NCI-H146 treated with DMSO at 0.1 percent for 48 hours (cell line): ENCODE data around the gene ZSWIM3.
"Not testable (repeated sequence)": the region's sequence is repeated elsewhere in the genome, so short reads cannot be mapped to it uniquely, and the experiment has no call there.

Experiments used
- DNase-seq: peaks from one replicate; lab custom pipeline; 2025; ENCODE audit not compliant: unreplicated experiment; lab: John Stamatoyannopoulos, UW

The ZSWIM3 gene

DNA sequence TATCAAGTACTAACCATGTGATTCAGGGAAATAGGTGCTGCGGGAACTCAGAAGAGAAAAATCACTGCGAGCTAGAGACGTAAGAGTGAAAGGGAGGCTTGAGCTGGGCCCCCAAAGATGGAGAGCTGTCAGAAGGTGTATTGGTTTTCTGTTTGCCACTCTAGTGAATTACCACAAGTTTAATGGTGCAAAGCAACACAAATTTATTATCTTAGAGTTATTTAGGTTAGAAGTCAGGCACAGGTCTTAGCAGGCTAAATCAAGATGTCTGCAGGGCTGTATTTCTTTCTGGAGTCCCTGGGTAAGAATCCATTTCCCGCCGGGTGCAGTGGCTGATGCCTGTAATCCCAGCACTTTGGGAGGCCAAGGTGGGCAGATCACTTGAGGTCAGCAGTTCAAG, 2.5 kb downstream of the ZSWIM3 start:
- no peak for DNase-seq

DNA sequence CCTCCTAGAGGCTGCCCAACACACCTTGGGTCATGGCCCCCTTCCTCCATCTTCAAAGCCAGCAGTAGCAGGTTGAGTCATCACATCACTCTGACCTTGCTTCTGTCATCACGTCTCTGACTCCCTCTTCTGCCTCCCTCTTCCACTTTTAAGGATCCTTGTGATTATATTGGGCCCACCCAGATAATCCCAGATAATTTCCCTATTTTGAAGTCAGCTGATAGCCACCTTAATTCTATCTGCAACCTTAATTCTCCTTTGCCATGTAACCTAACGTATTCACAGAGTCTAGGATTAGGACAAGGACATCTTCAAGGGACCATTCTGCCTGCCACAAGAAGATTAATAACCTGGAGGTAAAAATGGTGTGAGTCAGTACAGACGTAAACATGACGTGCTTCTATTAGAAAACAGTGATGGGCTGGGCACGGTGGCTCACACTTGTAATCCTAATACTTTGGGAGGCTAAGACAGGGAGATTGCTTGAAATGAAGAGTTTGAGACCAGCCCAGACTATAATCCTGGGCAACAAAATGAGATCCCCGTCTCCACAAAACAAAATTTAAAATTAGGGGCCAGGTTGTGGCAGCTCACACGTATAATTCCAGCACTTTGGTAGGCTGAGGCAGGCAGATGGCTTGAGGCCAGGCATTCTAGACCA, 3.3 kb downstream of the ZSWIM3 start:
- DNase-seq: no peak

DNA sequence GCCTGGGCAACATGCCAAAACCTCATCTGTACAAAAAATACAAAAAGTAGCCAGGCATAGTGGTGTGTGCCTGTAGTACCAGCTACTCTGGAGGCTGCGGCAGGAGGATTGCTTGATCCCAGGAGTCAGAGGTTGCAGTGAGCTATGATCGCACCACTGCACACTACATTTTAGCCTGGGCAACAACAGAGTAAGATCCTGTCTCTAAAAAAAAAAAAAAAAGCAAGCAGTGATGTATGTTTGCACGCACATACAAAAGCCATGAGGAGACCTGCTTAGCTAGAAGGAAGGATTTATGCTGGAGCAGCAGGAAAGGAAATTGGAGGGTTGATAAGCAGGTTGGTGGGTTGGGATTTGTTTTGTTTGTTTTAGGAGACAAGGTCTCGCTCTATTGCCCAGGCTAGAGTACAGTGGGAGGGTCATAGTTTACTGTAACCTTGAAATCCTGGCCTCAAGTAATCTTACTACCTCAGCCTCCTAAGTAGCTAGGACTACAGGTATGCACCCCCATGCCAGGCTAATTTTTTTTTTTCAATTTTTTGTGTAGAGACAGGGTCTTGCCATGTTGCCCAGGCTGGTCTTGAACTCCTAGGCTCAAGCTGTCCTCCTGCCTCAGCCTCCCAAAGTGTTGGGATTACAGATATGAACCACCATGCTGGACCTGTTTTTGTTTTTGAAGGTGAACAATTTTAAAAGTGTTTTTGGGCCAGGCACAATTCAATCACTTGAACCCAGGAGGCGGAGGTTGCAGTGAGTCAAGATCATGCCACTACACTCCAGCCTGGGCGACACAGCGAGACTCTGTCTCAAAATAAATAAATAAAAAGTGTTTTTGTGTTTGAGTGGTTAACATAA, 4.0 kb downstream of the ZSWIM3 start:
- DNase-seq: no peak

DNA sequence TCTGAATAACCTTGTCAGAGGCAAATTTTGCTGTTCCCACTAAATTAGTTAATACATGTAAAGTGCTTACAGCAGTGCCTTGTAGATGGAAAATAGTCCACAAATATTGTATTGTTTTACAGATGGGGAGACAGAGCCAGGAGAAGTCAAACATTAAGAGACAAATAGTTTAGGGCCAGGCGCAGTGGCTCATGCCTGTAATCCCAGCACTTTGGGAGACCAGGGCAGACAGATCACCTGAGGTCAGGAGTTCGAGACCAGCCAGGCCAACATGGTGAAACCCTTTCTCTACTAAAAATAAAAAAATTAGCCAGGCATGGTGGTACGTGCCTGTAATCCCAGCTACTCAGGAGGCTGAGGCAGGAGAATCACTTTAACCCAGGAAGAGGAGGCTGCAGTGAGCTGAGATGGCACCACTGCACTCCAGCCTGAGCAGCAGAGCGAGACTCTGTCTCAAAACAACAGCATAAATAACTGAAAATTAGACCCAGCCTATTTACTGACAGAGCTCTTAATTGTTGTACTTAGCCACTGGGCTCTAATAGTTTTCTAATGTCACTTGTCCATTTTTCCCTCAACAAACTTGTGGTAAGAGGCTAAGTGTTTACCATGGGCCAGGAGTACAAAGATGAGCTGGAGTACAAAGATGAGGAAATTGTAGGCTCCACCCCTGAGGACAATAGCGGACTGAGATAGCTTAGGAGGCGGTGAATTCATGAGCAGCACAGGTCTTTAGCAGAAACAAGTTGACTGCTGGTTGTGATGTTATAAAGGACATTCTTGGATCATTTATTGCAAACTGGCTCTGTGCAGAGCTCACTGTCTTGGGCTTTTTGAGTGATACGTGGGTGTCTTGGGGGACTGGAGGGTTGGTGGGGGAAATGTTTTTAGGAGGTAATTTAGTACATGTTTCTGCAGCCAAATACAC, 6.4 kb downstream of the ZSWIM3 start:
- no peak for DNase-seq

DNA sequence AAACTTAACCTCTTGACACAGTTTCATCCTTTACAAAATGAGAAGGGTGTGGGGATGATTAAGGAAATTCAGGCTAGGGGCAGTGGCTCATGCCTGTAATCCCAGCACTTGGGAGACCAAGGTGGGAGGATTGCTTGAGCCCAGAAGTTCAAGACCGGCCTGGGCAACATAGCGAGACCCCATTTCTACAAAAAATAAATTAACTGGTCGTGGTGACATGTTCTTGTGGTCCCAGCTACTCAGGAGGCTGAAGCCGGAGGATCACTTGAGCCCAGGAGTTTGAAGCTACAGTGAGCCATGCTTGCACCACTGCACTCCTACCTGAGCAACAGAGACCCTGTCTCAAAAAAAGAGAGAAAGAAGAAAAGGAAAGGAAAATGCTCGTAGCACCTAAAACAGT, 9.0 kb downstream of the ZSWIM3 start:
- DNase-seq: no peak

DNA sequence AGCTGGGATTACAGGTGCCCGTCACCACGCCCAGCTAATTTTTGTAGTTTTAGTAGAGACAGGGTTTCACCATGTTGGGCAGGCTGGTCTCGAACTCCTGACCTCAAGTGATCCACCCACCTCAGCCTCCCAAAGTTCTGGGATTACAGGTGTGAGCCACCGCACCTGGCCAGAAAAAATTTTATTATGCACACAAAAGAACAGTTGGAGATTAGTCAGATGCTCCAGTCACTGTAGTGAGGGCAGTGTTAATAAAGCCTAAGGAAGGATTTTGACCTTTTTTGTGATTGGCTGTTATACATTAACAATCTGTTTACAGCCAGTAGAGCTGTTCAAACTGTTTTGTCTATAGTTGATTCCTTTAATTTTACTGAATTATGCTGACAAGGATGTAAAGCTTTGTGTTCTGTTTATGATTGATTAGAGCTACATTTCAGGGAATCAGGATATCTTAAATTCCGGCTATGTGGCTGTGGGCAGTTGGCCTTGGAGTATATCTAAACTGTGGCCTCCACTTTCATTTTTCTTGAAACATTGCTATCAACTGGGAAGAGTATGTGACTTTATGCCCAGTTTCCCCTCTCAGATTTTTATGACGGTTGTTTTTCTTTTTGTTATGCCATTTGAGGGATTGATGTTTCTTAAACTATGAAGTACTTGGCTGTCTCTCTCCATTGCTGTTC, 9.9 kb downstream of the ZSWIM3 start:
- DNase-seq: no peak

DNA sequence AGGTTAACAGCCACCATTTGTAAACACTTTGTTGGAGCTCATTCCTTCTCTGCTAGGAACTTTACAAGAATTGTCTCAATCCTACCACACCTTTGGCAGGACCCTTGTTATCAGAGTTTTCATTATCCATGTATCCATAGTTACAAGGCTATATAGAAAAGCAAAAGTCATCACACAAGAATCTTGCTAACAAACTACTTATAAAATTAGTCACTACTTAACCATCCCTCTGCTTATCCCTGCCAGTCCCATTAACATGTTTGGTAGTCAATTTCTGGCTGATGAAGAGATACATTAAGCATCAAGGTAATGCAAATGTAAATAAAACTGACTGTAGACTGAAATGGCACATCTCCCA, 10.4 kb downstream of the ZSWIM3 start:
- DNase-seq: no peak

DNA sequence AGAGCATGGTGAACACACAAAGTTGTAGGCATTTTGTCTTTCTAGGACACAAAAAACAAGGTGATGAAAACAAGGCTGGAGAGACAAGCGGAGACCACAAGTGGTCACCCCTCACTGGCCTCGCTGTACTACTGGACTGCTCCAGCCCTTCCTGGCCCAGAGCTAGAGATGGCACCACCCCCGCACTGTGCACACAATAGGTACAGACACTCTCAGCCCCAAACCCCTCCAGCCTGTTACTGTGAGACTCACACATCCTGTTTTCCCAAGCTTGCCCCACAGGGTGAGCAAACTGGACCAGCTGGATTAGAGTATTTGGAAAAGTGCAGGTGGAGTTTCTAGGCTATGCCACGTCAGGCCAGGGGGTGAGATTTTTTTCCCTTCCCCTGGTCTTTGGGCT, 15.2 kb downstream of the ZSWIM3 start:
- no peak for DNase-seq

DNA sequence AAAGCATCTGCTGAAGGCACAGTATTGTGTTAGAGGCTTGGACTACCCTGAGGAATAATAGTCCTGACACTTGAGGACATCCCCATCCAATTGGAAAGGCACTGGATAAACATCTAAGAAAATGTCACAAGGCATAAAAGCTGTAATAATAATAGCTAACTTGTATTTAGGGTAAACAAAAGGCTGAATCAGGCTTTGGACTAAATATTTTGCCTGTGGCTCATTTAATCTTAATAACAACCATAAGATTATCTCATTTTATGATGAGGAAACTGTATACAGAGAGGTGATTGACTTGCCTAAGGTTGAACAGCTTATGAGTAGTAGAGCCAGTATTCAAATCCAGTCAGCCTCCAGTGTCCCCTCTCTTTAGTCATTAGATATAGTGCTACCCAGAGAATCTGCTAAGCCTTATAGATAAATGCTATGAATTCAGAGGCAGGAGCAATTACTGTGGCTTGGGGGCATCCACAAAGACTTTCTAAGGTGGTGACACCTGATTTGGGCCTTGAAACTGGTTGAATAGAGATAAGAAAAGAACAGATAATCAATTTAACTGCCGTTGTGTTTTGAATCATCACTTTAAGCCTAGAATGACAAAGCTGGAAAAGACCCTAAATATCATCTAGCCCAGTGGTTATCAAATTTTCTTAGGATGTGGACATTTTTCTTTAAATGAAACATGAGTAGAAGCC, 16.1 kb downstream of the ZSWIM3 start:
- DNase-seq: no peak

DNA sequence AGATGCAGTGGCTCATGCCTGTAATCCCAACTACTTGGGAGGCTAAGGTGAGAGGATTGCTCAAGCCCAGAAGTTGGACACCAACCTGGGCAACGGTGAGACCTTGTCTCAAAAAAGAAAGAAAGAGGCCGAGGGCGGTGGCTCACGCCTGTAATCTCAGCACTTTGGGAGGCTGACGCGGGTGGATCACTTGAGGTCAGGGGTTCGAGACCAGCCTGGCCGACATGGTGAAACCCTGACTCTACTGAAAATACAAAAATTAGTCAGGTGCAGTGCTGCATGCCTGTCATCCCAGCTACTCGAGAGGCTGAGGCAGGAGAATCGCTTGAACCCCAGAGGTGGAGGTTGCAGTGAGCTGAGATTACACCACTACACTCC, 16.7 kb downstream of the ZSWIM3 start:
- not testable (repeated sequence) for DNase-seq

DNA sequence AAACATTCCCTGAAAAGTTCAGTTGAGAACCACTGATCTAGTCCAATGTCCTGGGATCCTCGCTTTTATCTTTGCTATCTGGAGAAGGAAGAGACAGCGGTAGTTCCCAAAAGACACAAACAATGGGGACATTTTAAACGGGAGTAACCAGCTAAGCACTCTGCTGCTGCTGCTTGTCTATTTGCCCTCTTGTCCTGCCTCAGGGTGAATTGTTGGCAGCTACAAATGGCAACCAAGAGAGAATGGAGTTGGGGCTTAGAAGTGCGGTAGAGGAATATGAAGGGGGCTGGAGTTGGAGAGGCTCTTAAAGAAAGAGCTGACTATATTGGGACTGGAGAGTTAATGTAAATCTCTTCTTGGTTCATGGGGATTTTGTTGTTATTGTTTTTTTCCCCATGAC, 17.2 kb downstream of the ZSWIM3 start:
- no peak for DNase-seq

DNA sequence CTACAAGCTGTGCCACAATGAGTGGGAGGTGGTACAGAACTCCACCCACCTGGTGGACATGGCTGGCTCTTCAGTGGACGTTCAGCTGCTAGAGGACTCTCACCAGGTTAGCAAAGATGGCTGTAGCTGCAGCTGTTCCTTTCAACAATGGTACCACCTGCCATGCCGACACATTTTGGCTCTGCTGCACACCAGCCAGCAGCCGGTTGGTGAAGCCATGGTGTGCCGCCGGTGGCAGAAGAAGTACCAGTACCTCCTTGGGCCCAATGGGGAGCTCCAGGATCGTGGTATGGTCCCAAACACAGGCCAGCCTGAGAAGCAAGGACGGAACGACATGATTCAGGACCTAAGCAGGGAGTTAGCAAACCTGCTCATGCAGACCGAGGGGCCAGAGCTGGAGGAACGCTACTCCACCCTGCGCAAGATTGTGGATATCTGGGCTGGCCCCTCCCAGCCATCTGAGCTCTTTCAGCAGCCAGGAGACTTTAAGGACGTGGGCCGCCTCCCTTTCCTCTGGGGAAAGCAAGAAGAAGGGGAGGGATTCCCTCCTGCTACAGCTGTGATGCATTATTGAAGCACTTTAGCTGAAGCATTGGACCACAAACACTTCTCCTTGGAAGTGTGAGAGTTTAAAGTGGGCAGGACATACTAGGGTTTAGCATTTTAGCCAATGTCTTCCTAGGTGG, 20.8 kb downstream of the ZSWIM3 start:
- no peak for DNase-seq

DNA sequence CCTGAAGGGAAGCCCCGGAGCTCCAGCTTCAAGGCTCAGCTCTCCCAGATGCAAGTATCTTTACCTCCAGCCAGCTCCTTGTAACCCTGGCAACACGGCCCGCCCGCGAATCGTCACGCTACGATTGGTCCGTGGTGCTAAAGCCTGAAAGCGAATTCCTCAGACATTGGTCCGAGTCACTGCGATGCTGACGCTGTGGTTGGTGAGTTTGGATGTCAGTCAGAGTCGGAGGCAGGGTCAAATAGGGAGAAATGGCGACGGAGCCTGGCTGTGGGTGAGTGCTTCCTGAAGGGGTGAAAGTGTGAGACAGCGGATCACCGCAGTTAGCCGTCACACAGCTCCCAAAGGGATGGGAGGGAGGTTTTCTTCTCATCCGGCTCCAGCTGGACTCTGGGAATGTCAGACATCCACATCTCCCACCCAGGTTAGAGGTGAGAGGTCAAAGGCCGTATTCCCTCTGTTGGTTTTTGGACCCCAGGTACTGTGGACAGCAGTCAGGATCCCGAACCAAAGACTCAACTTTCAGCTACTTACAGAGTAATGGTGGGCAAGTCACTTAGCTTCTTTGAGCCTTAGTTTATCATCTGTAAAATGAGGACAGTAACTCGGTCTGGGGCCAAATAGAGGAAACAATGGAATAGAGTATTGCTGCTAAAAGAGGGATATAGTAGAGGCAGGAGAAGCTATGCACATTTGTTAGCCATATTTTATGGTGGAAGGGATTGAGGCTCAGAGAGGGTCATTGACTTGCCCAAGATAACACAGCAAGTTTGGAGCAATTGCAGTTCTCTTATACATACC, 23.8 kb downstream of the ZSWIM3 start, which contains the start of gene ZSWIM1:
TSS of gene ZSWIM1 (plus strand) at position 240 of the 801 bp plus-strand sequence. CDS start 1,366 bp downstream, outside the sequence.
- peak; percentile 97 for DNase-seq

DNA sequence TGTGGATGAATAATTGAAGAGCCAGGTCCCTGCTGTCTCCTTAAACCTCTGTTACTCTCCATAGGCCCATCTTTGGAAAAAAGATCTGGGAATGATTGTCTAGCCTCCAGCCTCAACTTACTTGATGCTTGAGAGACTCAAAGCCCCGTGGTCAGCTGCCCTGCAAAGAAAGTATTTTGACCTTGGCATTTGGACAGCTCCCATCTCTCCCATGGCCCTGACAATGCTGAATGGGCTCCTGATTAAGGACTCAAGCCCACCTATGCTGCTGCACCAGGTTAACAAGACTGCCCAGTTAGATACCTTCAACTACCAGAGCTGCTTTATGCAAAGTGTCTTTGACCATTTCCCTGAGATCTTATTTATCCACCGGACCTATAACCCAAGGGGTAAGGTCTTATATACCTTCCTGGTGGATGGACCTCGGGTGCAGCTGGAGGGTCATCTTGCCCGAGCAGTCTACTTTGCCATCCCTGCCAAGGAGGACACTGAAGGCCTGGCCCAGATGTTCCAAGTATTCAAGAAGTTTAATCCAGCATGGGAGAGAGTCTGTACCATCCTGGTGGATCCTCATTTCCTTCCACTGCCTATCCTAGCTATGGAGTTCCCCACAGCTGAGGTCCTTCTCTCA, 25.2 kb downstream of the ZSWIM3 start:
- no peak for DNase-seq

DNA sequence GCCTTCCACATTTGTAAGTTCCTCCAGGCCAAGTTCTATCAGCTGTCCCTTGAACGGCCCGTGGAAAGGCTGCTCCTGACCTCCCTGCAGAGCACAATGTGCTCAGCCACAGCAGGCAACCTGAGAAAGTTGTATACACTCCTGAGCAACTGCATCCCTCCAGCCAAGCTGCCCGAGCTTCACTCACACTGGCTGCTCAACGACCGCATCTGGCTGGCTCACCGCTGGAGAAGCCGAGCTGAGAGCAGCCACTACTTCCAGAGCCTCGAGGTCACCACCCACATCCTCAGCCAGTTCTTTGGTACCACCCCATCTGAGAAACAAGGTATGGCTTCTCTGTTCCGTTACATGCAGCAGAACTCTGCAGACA, 25.7 kb downstream of the ZSWIM3 start:
- DNase-seq: no peak

DNA sequence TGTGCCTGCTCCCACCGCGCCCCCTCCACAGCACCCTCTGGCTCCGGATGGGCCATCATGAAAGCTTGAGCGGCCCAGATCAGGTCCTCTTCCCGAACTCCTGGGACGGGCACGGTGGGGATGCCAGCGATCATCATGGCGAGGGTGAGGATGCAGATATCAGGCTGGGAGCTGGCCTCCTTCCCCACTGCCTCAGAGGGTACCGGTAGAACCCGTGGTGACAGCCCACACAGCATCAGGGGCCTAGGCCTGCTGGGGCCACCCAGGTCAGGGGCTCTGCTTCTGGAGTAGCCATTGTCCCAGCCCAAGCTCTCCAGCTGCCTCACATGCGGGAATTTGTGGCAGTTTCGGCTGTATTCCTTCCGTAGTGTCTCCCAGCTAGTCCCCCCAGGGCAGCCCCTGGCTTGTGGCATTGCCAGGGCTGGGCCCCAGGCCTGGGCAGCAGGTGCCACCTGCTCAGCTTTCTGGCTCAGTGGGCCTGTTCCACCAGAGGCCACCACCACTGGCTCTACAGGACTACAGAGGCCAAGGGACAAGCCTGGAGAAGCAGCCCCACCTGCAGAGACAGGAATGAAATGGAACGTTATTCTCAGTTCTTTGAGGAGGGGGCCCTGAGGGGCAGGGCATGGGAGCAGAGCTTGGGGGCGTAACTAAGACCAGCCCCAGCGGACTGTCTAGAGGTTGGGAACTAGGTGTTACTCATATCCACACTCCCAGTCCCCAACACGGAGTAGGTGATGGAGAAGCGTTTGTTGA, 29.4 kb downstream of the ZSWIM3 start:
- no peak for DNase-seq

DNA sequence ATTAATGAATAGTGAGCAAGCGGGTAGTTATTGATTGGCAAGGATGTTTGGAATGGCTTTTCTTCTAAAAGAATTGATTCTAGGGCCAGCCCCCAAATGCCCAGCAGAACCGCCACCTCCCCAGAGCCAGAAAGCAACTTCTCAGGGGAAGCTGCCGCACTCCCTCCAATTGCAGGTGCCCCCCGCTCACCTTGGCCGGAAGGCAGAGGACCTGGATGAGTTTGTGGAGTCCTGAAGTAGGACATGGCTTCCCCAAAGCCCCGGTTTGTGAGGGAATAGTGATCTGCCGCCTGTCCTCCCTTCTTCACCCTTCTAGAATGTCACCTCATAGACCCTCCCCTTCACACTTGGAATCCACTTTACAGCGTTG, 29.9 kb downstream of the ZSWIM3 start, which contains the start of gene SPATA25:
TSS of gene SPATA25 (minus strand) at position 277 of the 370 bp plus-strand sequence. CDS start at position 245, 32 bp downstream.
- DNase-seq: no peak

DNA sequence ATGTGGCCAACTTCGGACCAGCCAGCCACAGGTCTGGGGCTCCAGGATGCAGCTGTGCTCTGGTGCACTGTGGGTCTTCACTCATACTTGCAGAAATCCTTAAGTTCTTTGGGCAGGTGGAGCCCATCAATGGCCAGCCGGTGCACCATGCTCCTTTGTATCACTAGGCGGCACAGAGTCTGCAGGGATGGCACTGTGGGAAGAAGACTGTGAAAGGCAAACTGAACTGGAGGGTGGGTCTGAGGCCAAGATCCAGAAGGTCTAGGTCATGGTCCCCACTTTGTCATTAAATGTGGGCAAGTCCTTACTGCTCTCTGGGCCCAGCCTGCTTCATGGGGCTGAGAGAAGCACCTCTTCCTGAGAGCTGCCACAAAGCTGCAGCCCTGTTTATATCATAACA, 31.3 kb downstream of the ZSWIM3 start:
- DNase-seq: no peak
